22Rv1 (cell line): ENCODE results near the gene MAP3K10.

Experiments
- CTCF ChIP-seq: fragments of 450-650 bp; IDR thresholded peaks from 2 replicates; pipeline ENCODE4 v1.5.1; 2017; ENCODE audit warnings: mild to moderate bottlenecking
- ZFX ChIP-seq: fragments of 450-650 bp; IDR thresholded peaks from 2 replicates; pipeline ENCODE4 v1.6.1; 2017; ENCODE audit warnings: antibody characterized with exemption, borderline replicate concordance

GRCh38 chr19:40221858-40222619 is 30.8 kb downstream of the MAP3K10 start:
- TF ChIP-seq CTCF (peak; percentile 97), ZFX (no peak)
